HG02588 (cell line): ENCODE measurements around the gene UNC13B.

Source experiments
- ATAC-seq: cut with Tn5 transposase; IDR thresholded peaks from one replicate; pipeline ENCODE4 v1.9.1; 2021; ENCODE audit warnings: mild to moderate bottlenecking, moderate library complexity; ENCODE audit not compliant: unreplicated experiment

The UNC13B gene

DNA sequence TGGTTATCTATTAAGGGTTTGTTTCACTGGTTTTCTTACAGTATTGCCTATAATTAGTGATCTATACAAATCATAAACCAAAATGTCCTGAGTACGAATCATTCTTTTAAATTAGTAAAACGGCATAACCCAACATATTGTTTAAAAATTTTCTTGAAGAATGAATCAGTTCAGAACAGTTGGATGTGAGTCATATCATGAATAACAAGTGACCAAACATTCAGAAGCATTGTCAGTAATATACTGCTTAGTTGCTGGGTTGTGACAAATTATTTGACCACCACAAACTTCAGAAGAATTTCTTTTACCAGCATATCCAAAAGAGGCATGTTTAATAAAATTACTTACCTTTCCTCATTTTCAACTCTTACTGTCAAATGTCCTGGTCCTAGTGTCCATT, 111.2 kb downstream of the UNC13B start:
- ATAC-seq: no peak

DNA sequence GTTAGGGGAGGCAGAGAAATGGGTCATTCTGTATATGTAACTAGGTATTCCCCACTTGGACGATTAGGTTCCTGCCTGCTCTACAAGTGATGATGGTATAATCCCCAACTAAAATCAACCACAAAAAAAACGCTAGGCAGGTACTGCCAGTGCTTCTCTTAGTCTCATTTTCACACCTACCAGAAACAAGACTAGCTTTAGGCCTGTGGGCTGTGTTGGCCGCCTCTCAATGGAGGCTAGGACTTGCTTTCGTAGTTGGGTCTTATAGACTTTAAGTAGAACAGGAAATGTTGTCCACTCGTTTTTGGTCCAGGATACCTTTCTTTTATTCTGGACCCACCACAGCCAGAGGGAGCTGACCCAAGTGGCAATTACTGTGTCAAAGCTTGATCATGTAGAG, 111.8 kb downstream of the UNC13B start:
- no peak for ATAC-seq

DNA sequence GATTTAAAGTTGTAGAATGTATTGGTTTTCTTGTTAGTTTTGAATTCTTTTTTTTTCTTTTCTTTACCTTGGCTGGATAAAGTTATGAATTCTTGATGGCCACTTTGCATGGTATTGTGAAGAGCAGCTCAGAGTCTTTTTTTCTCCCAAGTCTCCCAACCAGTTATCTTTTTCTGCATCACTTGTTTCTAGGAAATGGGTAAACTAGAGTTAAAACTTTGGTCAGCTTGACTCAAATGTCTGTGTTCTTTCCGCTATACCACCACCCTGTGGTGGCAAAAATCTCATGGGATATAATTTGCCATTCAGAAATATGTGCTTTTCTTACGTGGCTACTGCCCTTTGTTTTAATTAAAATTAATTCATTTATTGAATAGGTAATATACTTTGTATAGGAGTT, 113.2 kb downstream of the UNC13B start:
- no peak for ATAC-seq

DNA sequence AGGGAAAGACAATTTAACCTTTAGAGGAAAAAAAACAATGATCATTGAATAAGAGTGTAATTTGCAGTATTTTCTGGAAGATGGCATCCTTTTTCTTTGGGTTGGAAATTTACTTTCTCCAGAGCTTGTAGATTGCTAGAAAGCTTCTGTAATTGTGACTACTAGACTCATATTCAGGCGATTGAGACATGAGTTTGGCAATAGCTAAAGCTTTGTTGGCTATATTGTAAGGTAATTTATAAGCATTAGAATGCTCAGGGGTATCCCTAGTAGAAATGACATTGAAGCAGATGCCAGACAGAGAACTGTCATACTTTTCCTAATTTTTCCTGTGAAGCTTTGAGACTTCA, 115.3 kb downstream of the UNC13B start:
- ATAC-seq: no peak

DNA sequence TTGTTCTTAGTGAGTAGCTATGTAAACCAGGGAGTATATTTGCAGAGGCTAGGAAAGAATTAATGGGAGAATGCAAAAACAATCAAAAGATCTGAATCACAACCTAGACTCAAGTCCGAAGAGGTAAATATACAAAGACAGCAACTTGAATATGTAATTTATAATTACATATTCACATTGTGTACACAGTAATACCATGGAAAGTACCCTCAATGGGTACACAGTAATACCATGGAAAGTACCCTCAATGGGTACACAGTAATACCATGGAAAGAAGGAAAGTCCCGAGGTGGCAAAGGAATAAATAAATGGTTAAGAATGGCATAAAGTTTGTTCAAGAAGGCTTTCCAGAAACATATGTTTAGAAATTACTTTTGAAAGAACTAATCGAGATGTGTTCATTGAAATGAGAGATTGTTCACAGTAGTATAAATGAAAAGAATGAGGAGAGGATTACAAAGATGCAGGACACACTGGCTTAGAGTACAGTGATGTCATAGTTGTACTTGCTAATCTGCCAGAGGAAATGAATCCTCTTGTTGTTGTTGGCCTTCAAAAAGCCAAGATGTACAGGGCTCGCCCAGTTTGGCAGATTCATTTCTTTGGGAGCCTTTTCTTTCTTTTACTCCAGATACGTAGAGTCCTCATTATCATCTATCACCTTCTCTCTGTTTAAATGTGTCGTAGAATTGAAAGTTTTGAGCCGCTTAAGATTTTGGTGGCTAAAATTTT, 116.0 kb downstream of the UNC13B start:
- ATAC-seq: no peak

DNA sequence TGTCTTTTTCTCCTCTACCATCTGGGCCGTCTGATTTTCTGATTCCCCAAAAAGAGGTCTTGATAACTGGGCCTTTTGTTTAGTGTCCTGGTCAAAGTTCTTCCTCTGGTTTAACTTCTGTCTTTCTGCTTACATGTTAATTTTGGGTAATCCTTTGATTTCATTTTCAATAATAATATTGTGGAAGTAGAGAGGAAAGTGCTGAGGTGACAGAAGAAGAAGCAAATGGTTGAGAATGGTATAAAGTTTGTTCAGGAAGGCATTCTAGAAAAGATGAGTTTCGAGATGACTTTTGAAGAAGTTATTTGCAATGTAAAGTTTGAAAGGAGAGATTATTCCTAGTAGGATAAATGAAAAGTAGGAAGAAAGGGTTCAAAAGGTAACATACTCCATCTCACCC, 118.1 kb downstream of the UNC13B start:
- no peak for ATAC-seq

DNA sequence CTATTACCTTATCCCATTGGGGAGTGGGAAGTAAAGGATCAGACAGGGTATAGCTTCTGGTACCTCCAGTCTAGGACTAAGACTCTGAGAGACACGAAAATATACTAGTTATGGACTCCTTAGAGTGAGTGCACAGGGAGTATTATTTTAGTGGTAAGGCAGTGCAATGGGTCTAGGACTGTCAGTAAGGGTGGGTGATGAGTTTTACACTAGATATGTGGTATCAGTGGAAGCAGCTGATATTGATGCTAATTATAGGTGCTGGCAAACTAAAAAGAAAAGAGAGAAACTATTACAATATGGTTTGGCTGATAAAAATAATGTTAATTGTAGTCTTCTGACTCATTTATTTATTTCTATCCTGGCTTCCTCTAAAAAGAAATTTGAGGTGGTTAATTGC, 118.6 kb downstream of the UNC13B start:
- ATAC-seq: no peak

DNA sequence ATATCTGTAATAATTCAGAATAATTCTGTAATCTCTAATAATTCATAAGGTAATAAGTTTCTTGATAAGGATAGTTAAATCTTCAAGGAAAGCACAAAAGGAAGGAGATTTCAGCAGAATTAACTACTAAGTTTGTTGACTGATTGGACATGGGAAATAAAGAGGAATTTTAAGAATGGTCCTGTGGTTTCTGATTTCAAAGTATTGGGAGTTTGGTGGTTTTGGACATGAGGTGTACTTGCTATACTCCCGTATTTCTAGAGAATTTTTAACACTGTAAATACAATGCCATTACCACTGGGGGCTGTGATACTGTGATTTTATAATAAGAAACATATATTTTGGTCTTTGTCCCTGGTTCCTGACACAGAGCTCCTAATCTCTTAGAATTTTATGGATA, 123.9 kb downstream of the UNC13B start:
- no peak for ATAC-seq

DNA sequence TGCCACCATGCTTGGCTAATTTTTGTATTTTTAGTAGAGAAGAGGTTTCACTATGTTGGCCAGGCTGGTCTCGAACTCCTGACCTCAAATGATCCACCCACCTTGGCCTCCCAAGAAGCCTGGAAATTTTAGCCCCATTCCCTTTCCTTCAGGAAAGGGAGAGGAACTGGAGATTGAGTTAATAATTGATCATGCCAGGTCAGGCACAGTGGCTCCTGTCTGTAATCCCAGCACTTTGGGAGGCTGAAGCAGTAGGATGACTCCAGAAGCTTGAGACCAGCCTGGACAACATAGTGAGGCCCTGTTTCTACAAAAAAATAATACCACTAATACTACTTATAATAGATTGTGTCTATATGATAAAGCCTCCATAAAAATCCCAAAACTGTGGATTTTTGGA, 124.6 kb downstream of the UNC13B start:
- no peak for ATAC-seq

DNA sequence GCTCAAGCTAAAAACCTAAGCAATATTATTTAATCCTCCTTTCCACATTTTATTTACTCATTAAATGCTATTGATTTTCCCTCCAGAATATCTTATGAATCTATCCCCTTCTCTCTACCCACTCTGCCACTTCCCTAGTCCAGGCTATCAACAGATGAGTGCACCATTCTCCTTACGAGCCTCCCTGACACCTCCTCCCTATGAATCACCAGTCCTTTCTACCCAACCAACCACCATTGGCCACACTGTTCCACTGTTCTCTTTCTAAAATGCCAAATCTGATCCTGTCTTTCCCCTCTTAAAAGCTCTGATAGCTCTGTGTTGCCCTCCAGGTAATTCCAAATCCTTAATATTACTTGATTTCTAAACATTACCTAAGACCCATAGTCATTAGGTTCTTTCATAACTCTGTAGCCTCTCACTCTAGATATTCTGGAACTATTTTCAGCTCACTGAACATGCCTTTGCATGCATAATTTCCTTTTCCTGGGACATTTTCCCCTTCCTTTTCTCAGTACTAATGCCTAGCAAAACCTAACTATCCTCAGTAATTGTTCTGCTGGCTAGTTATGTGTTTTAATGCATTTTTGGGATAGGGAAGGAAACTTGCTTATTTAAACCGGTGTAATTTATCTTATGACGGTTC, 126.3 kb downstream of the UNC13B start:
- no peak for ATAC-seq

DNA sequence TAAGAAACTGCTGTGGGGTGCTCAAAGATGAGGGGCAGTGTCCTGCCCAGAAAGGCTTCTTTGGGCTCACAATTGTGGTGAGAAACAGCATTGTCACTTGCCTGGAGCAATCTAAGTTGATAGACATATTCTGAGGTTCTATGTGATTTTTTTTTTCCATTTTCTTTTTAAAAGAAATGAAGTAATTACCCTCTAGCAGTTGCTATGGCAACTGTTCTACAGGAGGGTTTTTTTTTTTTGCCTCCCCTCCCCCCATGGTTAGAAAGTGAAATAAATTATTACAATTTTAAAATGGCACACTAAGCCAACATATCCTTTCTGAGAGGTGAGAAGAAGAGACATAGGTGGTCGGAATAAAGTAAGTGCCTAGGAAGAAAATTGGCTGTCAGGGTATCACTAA, 127.0 kb downstream of the UNC13B start:
- no peak for ATAC-seq

DNA sequence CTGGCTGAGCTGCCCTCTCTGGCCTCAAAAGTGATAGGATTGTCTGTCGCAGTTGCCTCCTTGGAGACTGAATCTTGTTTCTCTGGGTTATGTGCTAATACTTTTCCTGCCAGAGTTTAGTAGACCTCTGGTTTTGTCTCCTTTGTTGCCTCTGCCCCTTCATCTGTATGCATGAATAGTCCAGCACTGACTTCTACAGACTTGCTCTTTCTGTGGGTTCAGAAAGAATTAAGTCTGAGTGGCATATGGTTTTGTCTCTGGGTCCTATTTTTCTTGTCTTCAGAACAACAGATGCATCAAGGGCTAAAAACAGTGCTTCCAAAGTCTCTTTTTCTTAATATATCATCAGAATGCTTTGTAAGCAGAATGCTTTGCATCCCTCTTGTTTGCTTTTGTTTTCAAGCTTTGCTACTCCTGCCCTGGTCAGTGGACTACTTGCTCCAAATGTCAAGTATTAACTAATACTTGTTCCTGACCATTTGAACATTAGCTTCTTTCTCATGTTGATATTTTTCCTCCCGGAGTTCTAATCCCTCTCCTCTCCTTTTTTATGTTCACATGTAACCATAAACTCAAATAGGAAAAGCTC, 131.7 kb downstream of the UNC13B start:
- ATAC-seq: no peak

DNA sequence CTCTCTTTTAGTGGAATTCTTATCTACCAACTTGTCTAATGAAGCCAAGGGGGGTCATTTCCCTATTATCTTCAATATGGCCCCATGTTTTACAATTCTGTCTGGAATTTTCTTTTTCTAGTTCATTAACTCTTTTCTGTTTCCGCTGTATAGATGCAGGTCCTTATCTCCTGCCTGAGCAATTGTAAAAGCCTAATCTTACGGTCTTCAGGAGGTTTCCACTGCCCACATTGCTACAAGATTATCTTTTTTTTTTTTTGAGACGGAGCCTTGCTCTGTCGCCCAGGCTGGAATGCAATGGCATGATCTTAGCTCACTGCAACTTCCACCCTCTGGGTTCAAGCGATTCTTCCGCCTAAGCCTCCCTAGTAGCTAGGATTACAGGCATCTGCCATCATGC, 132.3 kb downstream of the UNC13B start:
- ATAC-seq: no peak

DNA sequence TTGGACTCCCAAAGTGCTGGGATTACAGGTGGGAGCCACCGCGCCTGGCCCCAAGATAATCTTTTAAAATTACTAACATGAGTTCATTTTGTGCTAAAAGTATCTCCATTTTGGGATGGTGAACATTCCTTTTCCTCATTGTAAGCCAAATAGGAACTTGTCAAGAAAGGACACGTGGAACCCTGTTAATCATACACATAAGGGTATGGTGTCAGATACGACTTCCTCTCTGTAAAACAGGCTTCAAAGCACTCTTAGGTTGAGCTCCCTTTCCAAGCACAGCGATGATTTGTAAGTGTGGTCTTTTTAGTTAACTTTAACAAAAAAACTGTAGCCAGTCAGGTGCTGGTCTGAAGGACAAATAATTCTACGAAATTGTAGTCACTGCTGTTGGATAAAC, 132.7 kb downstream of the UNC13B start:
- ATAC-seq: no peak

DNA sequence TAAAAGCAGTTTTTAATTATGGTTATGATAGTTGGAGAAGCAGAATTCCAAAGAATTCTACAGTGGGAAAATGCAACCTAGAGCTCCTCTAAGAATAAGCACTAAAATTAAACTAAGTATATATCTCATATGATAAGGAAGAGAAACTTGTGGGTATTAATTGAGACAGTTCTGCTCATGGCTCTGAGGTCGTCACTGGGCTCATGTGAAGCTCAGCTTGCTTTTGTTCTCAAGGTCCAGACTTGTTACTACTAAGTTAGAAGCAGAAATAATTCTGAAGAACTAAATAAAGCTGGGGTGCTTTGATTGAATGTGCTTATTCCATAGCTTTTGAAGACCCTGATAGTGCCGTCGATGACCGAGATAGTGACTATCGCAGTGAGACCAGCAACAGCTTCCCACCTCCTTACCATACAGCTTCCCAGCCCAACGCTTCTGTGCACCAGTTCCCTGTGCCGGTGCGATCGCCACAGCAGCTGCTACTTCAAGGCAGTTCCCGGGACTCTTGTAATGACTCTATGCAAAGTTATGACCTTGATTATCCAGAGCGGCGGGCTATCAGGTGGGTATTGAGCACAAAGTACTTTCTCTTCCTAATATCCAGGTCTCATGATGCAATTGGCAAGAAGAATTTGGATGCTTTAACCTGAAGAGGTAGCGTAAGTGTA, 133.7 kb downstream of the UNC13B start:
- no peak for ATAC-seq

DNA sequence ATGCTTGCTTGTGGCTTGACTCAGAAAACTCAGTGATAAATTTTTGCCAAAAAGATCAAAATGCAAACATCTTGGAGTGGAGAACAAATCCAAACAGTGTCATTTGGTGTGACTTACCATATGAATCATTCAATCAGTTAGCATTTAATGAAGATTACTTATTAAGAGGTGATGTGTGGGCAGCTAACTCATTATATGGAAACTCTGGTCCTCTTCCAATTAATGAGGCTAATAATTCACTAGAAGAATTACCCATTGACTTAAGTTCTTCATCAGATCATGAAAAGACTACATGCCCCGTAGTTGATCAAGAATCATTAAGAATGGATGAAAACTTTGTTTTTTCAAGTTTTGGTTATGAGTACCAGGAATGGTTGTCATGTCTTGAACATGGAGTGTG, 141.8 kb downstream of the UNC13B start:
- ATAC-seq: no peak

DNA sequence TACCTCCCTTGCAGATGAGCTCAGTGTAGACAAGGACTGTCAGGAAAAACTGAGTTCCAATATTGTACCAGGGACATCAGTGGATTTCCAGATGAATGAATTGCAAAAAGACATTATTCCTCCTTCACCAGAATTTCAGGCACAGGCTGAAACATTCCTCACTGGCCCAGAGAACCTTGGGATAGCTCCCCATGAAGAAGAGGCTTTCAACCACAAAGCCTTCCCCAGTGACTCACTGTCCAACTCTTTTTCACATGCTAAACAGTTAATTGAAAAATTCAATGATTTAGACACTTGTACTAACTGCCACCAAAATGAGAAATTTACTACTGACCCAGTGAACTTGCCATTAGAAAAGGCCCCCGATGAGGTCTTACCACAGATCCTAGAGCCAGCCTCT, 144.5 kb downstream of the UNC13B start:
- no peak for ATAC-seq

DNA sequence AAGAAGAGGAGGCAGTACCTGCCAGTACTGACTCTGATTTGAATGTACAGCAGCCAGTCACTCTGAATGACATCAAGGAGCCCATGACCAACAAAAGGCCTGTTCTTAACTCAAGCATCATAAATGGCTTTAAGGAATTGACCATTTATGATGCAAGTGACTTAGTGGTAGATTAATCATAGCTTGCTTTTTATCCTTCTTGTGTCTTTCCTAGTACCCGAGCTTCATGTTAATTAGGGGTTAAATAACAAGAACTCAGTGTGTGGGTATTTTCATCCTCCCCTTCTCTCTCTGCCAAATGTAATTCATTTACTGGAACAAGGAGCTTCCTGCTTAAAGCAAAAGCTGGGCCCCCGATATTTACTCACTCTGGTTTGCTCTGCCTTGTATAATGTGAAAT, 146.5 kb downstream of the UNC13B start:
- ATAC-seq: no peak

DNA sequence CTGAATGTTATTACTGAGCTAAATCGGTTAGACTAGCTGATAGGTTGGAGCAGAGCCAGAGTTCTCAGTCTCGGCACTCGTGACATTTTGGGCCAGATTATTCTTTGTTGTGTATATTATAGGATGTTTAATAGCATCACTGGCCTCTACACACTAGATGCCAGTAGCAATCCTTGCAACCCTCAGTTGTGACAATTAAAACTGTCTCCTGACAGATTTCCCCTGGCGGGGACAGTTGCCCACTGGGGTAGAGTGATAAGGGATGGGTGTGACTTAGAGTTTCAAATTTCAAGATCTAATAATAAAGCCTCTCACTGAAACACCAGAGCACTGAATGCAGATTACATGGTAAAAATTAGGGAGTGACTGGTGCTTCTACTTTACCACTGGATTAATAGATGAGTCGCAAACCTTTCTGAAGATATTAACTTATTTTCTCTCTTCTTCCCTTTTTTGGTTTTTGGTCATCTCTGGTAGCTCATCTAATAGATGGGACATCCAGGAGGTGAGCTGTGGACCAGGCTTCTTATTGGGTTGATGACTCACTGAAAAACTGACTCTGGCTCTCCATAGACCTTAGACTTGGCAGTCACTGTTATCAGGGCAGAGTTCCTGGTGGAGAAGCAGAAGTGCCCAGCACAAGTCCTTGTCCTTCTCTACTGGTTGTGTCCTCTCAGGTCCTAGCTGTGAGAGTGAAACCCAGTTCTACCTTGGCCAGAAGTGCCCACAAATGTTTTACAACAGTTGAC, 150.3 kb downstream of the UNC13B start:
- no peak for ATAC-seq

DNA sequence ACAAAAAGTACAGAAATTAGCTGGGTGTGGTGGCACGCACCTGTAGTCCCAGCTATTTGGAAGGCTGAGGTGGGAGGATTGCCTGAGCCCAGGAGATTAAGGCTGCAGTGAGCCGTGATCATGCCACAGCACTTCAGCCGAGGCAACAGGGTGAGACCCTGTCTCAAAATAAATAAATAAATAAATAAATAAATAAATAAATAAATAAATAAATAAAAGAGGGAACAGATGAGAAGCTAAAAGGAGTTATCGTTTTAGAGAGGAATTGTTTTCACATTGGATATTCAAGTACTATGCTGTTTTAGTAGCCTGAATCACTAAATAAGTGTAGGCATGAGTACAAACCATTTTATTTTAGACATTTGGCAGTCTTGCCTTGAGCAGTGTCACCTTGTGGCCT, 151.7 kb downstream of the UNC13B start:
- ATAC-seq: no peak

DNA sequence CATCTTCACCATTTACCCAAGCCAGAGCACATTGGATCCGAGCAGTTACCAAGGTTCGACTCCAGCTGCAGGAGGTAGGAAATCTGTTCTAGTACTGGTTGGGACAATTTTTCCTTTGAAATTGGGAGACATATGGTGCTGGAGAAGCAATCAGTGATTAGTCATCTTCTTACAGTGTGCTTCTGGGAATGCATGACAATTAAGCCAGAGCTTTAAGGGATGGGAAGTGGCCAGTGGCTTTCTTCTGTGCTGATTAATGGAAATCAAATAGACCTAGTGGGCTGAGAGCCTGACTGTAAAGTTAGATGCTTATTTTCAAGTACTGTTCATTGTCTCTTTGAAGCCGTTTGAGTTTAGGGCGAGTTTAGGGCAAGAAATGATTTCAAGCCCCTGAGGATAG, 152.1 kb downstream of the UNC13B start:
- no peak for ATAC-seq
